ENCODE measurements around the gene CAND2.
A peak's percentile ranks its signal among the peaks of the same experiment; 100 is the strongest.

Gene CAND2

GRCh38 chr3:12796171-12797123, at the start of gene CAND2:
TSS of gene CAND2 (plus strand) at chr3:12796680. CDS start at chr3:12796721, 41 bp downstream.
- DNase-seq (ENCODE audit: low read depth in 2 of 3, low spot score in 2 of 3), result no peak

DNA sequence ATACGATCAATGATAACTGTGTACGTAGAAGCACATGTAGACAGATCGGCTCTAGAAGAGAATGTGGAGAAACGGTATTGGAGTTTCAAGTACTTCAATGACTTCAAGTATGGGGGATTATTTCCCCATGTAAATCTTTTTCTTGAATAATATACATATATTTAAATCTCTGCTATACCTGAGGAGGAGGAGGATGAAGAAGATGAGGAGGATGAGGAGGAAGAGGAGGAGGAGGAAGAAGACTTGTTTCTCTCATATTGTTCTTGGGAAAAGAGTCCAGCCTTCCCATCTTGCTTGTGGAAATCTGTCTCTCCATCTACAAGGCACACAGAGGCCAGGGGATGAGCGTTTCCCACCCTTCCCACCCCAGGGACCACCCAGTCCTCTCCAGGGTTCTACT, 48.0 kb upstream of the CAND2 start:
- DNase-seq (ENCODE audit: low read depth in 2 of 3, low spot score in 2 of 3), result no peak

DNA sequence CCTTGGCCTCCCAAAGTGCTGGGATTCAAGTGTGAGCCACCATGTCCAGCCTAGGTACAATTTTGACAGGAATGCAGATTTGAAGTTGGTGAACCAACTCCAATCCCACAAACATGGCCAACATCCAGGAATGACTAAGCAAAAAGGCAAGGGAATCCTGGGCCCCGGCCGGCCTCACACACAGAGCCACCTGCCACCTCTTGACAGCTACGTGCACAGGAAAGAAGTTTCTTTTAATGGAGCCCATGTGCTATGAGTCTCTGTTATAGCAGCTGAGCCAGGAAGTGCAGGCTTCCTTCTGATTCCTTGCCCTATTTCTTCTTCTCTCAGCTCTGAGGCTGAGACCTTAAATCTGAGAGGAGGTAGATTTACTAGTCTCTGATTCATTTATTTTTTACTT, 46.3 kb upstream of the CAND2 start:
- DNase-seq (ENCODE audit: low read depth in 2 of 3, low spot score in 2 of 3), result no peak

DNA sequence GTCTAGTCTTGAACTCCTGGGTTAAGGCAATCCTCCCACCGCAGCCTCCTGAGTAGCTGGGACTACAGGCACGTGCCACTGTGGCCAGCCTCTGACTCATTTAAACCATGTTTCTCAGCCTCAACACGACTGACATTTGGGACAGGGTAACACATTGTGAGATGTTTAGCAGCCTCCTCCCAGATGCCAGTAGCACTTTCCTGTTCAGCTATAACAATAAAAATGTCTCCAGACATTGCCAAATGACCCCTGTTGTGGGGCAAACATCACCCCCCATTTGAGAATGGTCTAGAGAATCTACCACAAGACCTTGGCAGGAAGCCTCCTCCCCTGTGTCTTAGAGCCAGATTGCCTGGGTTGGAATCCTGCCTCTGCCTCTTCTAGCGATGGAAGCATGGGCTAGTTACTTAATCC, 45.8 kb upstream of the CAND2 start:
- peak in 2 of 3 experiments; percentile 9 to 28 for DNase-seq (ENCODE audit: low read depth in 2 of 3, low spot score in 2 of 3)

DNA sequence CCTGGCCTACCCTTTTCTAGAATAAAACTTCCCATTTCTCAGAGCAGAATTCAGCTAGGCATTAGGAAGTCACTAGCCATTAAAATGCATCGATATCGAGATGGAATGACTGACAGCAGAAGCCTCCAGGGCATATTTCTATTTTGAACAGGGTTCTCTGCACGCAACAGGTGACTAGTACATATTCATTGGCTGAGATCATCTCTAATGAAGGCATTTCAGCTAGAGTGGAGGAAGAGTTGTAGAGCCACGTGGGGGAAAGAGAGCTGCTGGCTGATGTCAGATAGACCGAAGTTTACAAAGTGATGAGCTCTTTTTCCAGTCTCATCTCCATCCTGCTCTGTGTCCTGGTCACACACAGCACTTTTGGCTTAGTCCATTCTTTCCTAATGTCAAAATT, 44.9 kb upstream of the CAND2 start:
- DNase-seq (ENCODE audit: low read depth in 2 of 3, low spot score in 2 of 3), result no peak

GRCh38 chr3:12752102-12752501, 44.4 kb upstream of the CAND2 start:
- no peak for DNase-seq (ENCODE audit: low read depth in 2 of 3, low spot score in 2 of 3)

DNA sequence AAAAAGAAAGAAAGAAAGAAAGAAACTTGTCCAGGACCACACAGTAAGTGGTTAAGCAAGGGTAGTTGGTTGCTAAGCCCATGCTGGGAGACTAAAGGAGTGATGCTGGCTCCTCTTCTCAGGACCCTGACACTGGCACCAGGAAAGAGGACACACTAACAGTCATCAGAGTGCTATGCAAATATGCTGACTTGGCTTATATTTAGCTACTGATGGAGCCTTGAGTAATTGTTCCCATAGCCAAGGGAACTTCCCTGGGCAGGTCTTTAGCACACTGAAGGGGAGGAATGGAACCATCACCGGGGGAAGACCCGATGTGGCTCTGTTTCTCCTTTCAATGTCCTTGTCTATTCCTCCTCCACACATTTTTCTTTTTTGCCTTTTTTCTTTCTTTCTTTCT, 43.7 kb upstream of the CAND2 start:
- no peak for DNase-seq (ENCODE audit: low read depth in 2 of 3, low spot score in 2 of 3)

GRCh38 chr3:12753275-12754028, 43.0 kb upstream of the CAND2 start:
- no peak for DNase-seq (ENCODE audit: low read depth in 2 of 3, low spot score in 2 of 3)

DNA sequence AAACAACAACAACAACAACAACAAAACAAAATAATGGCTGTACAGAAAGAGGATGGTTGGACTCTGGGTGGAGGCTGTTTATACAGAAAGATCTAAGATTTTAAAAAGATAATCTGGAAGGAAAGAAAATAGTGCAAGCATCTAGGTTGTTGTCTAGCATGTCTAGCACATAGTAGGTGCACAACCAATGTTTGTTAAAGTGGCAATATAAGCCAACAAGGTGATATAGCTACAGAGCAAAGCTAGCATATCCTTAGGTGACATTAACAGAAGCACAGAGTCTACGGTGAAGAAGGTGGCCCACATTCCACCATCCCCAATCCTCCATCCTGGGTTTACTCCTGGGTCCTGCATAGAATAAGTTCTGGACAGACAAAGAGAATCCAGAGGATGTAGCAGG, 42.2 kb upstream of the CAND2 start:
- DNase-seq (ENCODE audit: low read depth in 2 of 3, low spot score in 2 of 3), result no peak

- DNase-seq (ENCODE audit: low read depth in 2 of 3, low spot score in 2 of 3), result no peak
Measured at GRCh38 chr3:12755754-12756153, 40.7 kb upstream of the CAND2 start.

DNA sequence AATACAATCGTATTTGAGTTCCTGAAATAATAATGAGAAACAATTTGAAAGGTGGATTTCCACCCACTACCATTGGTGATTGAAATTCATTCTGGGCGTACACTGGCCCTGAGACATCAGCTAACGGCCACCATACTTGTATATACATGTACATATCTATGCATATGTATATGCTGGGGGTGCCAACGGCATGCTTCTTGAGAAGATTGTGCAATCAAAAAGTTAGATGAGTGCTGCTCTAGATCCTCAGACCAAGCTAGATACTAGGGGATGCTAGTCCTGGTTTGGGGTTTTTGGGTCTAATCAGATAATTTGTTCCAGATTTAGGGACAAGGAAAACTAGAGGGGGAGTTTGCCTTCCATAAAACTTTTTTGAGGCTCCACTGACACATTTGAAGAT, 40.3 kb upstream of the CAND2 start:
- no peak for DNase-seq (ENCODE audit: low read depth in 2 of 3, low spot score in 2 of 3)

GRCh38 chr3:12756635-12757034, 39.8 kb upstream of the CAND2 start:
- DNase-seq (ENCODE audit: low read depth in 2 of 3, low spot score in 2 of 3), result no peak

- no peak for DNase-seq (ENCODE audit: low read depth in 2 of 3, low spot score in 2 of 3)
Measured at GRCh38 chr3:12758025-12758781, 38.3 kb upstream of the CAND2 start.

DNA sequence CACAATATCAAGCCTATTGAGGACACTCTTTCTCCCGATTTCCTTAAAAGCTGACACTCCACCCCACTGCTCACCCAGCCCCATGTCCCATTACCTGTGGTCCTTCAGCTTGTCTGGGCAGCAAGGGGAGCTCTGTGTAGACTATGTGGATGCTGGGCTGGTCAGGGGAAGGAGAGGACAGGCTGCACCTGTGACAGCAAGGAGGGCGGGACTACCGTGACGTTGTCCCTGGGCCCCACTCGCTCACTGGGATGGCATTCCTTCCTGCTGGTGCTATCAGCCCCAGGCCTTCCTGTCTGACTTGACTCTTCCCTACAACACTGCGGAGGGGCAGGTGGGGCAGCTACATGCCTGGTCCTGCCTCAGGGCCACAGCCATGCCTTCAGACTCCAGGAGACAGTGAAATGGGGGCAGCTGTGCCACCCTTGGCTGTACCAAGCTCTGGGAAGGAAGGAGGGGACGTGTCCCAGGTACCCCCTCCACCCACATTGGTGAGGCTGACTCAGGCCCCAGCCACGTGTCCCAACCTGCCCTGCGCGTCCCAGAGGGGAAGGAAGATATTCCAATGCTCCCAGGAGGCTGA, 37.3 kb upstream of the CAND2 start, which contains the start of gene TMEM40:
TSS of gene TMEM40 (minus strand) at position 163 of the 583 bp plus-strand sequence. CDS start 9,427 bp downstream, outside the sequence.
- DNase-seq (ENCODE audit: low read depth in 2 of 3, low spot score in 2 of 3), result no peak

- DNase-seq (ENCODE audit: low read depth in 2 of 3, low spot score in 2 of 3), result no peak
Measured at GRCh38 chr3:12759693-12760565, 36.6 kb upstream of the CAND2 start.

- DNase-seq (ENCODE audit: low read depth in 2 of 3, low spot score in 2 of 3), result no peak
Measured at GRCh38 chr3:12764171-12764776, 32.2 kb upstream of the CAND2 start.

GRCh38 chr3:12766541-12766940, 29.9 kb upstream of the CAND2 start:
- no peak for DNase-seq (ENCODE audit: low read depth in 2 of 3, low spot score in 2 of 3)

GRCh38 chr3:12768579-12769527, 27.6 kb upstream of the CAND2 start:
- no peak for DNase-seq (ENCODE audit: low read depth in 2 of 3, low spot score in 2 of 3)

All from activated CD8-positive, alpha-beta memory T cell treated with anti-CD3 and anti-CD28 coated beads for 48 hours (primary cell).